ENCODE data around the gene RAPGEF4.

- no peak for TF ChIP-seq POLR2A (IDR thresholded peaks at IDR 0.05)
- TF ChIP-seq CTCF (IDR thresholded peaks at IDR 0.05): no peak
Measured at GRCh38 chr2:173059292-173059691, 323.6 kb downstream of the RAPGEF4 start.

Data from stomach (tissue), 4 donors.